Ascending aorta (tissue), 2 donors: ENCODE measurements around the gene NAMPT. TPM values are rescaled to one million over a fixed set of nuclear protein-coding genes. Genes with fewer than 3 reads are reported as not detected.
"Not testable (repeated sequence)": the region's sequence is repeated elsewhere in the genome, so short reads cannot be mapped to it uniquely, and the experiment has no call there.

Experiments
- DNase-seq, 2 donors: peaks; one replicate each; pipeline ENCODE4 v3.0.0-alpha.2; 2019; ENCODE audit warnings: low spot score in 2 of 2
- H3K27ac ChIP-seq, 2 donors: fragments of 200-600 bp; sonication (generic); one replicate each; pipeline ENCODE4 v1.5.1; 2016 to 2017; ENCODE audit warnings: mild to moderate bottlenecking in 1 of 2
- H3K27me3 ChIP-seq: fragments of 200-600 bp; sonication (generic); one replicate; pipeline ENCODE4 v1.5.1; 2017
- H3K36me3 ChIP-seq, 2 donors: fragments of 200-600 bp; sonication (generic); one replicate each; pipeline ENCODE4 v1.5.1; 2016
- H3K4me1 ChIP-seq, 2 donors: fragments of 200-600 bp; sonication (generic); one replicate each; pipeline ENCODE4 v1.5.1; 2016 to 2017; ENCODE audit warnings: mild to moderate bottlenecking in 1 of 2
- H3K4me3 ChIP-seq, 2 donors: fragments of 200-600 bp; sonication (generic); one replicate each; pipeline ENCODE4 v1.5.1; 2016 to 2017; ENCODE audit warnings: mild to moderate bottlenecking in 1 of 2
- H3K9me3 ChIP-seq, 2 donors: fragments of 200-600 bp; sonication (generic); one replicate each; pipeline ENCODE4 v1.5.1; 2016
- intact Hi-C: fragments of 100-400 bp; cut with DNase I; formaldehyde crosslinking; loops from one replicate; pipeline ENCODE4 v1.15.1; 2023
- total RNA-seq: library from RNA; depleted of rRNA; stranded (reverse); fragments of >200 nt; gene quantifications from one replicate; pipeline ENCODE4 v1.1.0, GENCODE V29; 2016
- TF ChIP-seq, protein P1 (sequence below), 3 experiments: fragments of 200-600 bp in 2 of 3; fragments of 450-650 bp in 1 of 3; sonication (generic) in 2 of 3; IDR thresholded peaks; one replicate each; pipeline ENCODE4 v1.5.1; 2016 to 2019; ENCODE audit warnings: antibody characterized with exemption in 3 of 3, mild to moderate bottlenecking in 1 of 3, moderate library complexity in 1 of 3

NAMPT gene
- total RNA-seq, 1 donor from 2014 or later: 128 TPM

DNA sequence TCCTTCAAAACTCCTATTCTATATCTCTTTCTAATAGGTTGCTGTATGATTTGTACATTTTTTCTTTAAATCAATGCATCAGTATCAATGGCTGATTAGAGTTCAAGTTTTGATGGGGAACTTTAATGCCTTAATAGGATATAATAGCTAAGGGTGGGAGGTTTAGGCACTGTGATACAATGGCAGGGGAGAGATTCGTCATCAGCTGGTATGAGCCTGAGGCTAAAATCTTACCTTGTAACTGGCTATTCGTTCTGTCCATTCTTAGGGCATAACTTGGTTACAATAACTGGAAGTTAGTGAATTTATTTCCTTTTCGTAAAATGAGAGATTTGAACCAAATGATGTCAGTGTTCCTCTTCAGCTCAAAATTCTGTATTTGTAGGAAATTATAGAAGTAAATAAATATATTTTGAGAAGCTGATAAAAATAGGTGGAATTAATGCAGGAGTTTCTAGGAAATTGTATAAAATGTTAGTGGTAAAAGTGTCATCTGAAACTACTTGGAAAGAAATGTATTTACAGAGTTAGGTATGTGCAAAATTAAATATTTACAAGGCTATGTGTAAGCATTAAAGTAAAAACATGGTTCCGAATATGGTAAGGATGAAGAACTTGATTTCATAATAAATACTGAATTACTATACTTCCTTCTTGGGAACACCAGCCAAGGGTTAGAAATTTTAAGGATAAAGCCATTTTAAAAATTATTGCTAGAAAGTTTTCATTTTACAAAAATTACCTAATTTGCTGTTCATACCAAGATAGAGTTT lies 27.5 kb upstream of the NAMPT start:
- H3K27me3 ChIP-seq: no peaks in the 10 kb centered on the region
- TF ChIP-seq, protein P1, sequence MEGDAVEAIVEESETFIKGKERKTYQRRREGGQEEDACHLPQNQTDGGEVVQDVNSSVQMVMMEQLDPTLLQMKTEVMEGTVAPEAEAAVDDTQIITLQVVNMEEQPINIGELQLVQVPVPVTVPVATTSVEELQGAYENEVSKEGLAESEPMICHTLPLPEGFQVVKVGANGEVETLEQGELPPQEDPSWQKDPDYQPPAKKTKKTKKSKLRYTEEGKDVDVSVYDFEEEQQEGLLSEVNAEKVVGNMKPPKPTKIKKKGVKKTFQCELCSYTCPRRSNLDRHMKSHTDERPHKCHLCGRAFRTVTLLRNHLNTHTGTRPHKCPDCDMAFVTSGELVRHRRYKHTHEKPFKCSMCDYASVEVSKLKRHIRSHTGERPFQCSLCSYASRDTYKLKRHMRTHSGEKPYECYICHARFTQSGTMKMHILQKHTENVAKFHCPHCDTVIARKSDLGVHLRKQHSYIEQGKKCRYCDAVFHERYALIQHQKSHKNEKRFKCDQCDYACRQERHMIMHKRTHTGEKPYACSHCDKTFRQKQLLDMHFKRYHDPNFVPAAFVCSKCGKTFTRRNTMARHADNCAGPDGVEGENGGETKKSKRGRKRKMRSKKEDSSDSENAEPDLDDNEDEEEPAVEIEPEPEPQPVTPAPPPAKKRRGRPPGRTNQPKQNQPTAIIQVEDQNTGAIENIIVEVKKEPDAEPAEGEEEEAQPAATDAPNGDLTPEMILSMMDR (IDR thresholded peaks at IDR 0.05): no peak
- no peak for DNase-seq
- no peaks in the 10 kb centered on the region for H3K36me3 ChIP-seq
- no peaks in the 10 kb centered on the region for H3K4me1 ChIP-seq
- no peak overlapping the region for H3K4me3 ChIP-seq
- H3K27ac ChIP-seq: no peak overlapping the region
- intact Hi-C loops: no loop called here
- H3K9me3 ChIP-seq: no peaks in the 10 kb centered on the region

DNA sequence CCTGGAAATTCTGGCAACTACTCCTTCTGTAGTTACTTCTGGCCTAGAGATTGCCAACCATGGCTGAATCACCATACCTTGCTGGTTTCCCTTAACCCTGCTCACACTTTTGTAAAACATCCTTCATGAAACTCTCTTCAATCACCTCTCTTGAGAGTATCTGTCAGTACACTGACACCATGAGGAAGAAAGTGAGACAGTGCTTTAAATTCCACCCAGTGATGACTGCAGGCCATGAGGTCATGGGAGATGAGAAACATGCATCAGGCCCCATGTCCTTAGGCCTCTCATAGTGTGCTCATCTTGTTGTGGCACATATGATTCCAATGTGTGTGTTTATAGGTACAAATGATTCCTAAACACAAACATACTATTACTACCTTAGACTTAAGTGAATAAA lies 24.6 kb upstream of the NAMPT start:
- Histone ChIP-seq H3K36me3 (no peaks in the 10 kb centered on the region), H3K4me1 (no peaks in the 10 kb centered on the region), H3K9me3 (no peaks in the 10 kb centered on the region), H3K27me3 (no peaks in the 10 kb centered on the region), H3K4me3 (no peak overlapping the region), H3K27ac (no peak overlapping the region)
- DNase-seq: no peak
- intact Hi-C loops: no loop called here
- TF ChIP-seq, protein P1 (IDR thresholded peaks at IDR 0.05): no peak

DNA sequence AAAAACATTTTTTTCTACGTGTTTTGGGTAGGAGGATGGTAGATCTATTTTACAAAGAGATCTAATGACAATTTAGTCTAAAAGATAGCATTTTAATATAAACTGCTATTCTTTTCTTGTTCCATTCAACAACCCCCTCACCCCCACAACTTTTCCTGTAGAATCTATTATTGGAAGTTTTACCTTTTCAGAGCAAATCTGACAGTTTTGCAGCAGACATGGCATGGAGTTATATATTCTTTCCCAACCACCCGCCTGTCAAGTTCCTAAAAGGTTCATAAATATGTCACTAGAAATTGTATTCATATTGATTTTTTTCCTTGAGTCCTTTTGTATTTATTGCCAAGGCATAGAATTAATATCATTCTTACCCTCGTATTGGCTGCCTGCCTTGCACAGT lies 21.5 kb upstream of the NAMPT start:
- no peak for DNase-seq
- TF ChIP-seq, protein P1 (IDR thresholded peaks at IDR 0.05): no peak
- Histone ChIP-seq H3K4me1 (no peaks in the 10 kb centered on the region), H3K36me3 (no peaks in the 10 kb centered on the region), H3K9me3 (no peaks in the 10 kb centered on the region), H3K27ac (no peak overlapping the region), H3K4me3 (no peak overlapping the region), H3K27me3 (no peaks in the 10 kb centered on the region)
- intact Hi-C loops: no loop called here

DNA sequence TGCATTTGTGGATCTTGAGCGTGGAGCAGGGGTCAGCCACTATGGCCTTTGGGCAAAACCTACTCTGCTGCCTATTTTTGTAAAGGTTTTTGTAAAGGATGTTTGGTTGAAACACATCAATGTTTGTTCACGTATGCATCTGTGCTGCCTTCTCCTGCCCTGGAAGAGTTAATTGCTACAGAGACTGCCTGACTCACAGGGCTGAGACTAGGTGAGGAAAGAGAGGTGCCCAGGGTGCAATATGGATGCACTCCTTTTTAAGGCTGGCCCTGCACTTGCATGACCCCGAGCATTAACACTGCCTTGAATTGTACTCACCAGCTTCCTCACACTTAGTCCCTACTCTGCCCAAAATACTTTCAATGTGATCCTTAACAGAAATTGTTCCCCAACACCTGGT lies 20.9 kb upstream of the NAMPT start:
- Histone ChIP-seq H3K27me3 (no peaks in the 10 kb centered on the region), H3K4me1 (no peaks in the 10 kb centered on the region), H3K27ac (no peak overlapping the region), H3K9me3 (no peaks in the 10 kb centered on the region), H3K36me3 (no peaks in the 10 kb centered on the region), H3K4me3 (no peak overlapping the region)
- DNase-seq: no peak
- TF ChIP-seq, protein P1 (IDR thresholded peaks at IDR 0.05): no peak
- intact Hi-C loops: no loop called here

DNA sequence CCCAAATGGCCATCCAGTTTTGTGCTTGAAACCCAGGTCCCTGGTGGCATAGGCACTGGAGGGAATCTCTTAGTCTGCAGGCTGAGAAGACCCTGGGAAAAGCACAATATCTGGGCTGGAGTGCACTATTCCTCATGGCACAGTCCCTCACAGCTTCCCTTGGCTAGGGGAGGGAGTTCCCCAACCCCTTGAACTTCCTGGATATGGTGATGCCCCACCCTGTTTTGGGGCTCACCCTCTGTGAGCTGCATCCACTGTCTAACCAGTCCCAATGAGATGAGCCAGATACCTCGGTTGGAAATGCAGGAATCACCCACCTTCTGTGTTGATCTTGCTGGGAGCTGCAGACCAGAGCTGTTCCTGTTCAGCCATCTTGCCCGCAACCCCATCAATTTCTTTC lies 19.8 kb upstream of the NAMPT start:
- H3K27me3 ChIP-seq: no peaks in the 10 kb centered on the region
- no peak for DNase-seq
- H3K9me3 ChIP-seq: no peaks in the 10 kb centered on the region
- H3K27ac ChIP-seq: no peak overlapping the region
- no peaks in the 10 kb centered on the region for H3K4me1 ChIP-seq
- TF ChIP-seq, protein P1 (IDR thresholded peaks at IDR 0.05): no peak
- intact Hi-C loops: no loop called here
- H3K36me3 ChIP-seq: no peaks in the 10 kb centered on the region
- H3K4me3 ChIP-seq: no peak overlapping the region

DNA sequence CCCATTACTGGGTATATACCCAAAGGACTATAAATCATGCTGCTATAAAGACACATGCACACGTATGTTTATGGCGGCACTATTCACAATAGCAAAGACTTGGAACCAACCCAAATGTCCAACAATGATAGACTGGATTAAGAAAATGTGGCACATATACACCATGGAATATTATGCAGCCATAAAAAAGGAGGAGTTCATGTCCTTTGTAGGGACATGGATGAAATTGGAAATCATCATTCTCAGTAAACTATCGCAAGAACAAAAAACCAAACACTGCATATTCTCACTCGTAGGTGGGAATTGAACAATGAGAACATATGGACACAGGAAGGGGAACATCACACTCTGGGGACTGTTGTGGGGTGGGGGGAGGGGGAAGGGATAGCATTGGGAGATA lies 13.8 kb upstream of the NAMPT start:
- DNase-seq, H3K27me3 ChIP-seq, H3K9me3 ChIP-seq, H3K27ac ChIP-seq, intact Hi-C loops, H3K4me3 ChIP-seq, H3K36me3 ChIP-seq, H3K4me1 ChIP-seq: not testable (repeated sequence)

DNA sequence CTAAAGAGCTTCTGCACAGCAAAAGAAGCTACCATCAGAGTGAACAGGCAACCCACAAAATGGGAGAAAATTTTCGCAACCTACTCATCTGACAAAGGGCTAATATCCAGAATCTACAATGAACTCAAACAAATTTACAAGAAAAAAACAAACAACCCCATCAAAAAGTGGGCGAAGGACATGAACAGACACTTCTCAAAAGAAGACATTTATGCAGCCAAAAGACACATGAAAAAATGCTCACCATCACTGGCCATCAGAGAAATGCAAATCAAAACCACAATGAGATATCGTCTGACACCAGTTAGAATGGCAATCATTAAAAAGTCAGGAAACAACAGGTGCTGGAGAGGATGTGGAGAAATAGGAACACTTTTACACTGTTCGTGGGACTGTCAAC lies 13.4 kb upstream of the NAMPT start:
- intact Hi-C loops: not testable (repeated sequence)

More for the DNA sequence above, 13.4 kb upstream of the NAMPT start:
- H3K27me3 ChIP-seq, H3K27ac ChIP-seq, H3K4me3 ChIP-seq, H3K36me3 ChIP-seq, DNase-seq, H3K9me3 ChIP-seq, H3K4me1 ChIP-seq: not testable (repeated sequence)
